Subcutaneous adipose tissue (tissue), 4 donors: ENCODE data around the gene MKRN2OS. TPM values are rescaled to one million over a fixed set of nuclear protein-coding genes. Genes with fewer than 3 reads are reported as not detected.

Source experiments
- small RNA-seq: library from RNA; depleted of rRNA; stranded (forward); fragments of <200 nt; gene quantifications from one replicate; pipeline ENCODE3, GENCODE V24; 2016
- total RNA-seq, 4 donors: library from RNA; depleted of rRNA; stranded (reverse); fragments of >200 nt; gene quantifications; one replicate each; pipeline ENCODE4 v1.1.0, GENCODE V29; 2016

Gene MKRN2OS
- total RNA-seq, 4 donors from 2014 or later: not detected

Small RNA genes within 50 kb of the gene (small RNA-seq; reads per million reads assigned to genes)
- gene RF00017: not detected
- not detected for gene RNA5SP123
- not detected for gene RNU6-377P

Other genes starting within 250 kb of the MKRN2OS start
- gene TSEN2, start 61.0 kb downstream of the MKRN2OS start, total RNA-seq: 10 to 100 TPM; 11.4 to 26.0 (median 15.1) TPM
- gene MKRN2, start 11.6 kb upstream of the MKRN2OS start, total RNA-seq: 10 to 100 TPM; 28.4 to 38.2 (median 31.1) TPM
- 100 to 1,000 TPM in 1 of 4 donors, 10 to 100 TPM in 3; 81.1 to 104 (median 91.9) TPM for gene RAF1, start 118.6 kb upstream of the MKRN2OS start, total RNA-seq
- not detected for gene TMEM40, start 213.8 kb upstream of the MKRN2OS start, total RNA-seq